ENCODE results near the gene P3H1.

DNA sequence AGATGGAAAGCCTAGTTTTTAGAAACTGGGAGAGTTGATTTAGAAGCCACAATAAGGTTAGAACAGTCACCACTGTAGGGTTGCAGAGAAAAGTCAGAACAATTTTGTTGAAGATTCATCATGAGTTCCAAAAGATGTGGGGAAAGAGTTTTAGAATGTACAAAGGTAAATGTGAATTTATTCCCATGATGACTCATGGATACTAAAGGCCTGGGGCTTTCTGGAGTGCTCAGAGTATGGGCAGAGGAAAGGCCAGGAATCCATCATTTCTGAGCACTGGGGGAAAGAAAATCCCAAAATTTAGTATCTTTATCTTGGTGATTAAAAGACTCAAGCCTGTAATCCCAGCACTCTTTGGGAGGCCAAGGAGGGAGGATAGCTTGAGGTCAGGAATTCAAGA is 66.8 kb downstream of the P3H1 start:
- TF ChIP-seq, protein P1, sequence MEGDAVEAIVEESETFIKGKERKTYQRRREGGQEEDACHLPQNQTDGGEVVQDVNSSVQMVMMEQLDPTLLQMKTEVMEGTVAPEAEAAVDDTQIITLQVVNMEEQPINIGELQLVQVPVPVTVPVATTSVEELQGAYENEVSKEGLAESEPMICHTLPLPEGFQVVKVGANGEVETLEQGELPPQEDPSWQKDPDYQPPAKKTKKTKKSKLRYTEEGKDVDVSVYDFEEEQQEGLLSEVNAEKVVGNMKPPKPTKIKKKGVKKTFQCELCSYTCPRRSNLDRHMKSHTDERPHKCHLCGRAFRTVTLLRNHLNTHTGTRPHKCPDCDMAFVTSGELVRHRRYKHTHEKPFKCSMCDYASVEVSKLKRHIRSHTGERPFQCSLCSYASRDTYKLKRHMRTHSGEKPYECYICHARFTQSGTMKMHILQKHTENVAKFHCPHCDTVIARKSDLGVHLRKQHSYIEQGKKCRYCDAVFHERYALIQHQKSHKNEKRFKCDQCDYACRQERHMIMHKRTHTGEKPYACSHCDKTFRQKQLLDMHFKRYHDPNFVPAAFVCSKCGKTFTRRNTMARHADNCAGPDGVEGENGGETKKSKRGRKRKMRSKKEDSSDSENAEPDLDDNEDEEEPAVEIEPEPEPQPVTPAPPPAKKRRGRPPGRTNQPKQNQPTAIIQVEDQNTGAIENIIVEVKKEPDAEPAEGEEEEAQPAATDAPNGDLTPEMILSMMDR (IDR thresholded peaks at IDR 0.05), result no peak
- TF ChIP-seq POLR2A (IDR thresholded peaks at IDR 0.05), result no peak

All from prostate gland (tissue), 2 donors.